Measurements from ENCODE around the gene LPGAT1. TPM values are rescaled to one million over a fixed set of nuclear protein-coding genes. Genes with fewer than 3 reads are reported as not detected.
"Not testable (repeated sequence)": the region's sequence is repeated elsewhere in the genome, so short reads cannot be mapped to it uniquely, and the experiment has no call there.

Gene LPGAT1
- total RNA-seq, 1 experiment from 2014 or later: 32.4 TPM

DNA sequence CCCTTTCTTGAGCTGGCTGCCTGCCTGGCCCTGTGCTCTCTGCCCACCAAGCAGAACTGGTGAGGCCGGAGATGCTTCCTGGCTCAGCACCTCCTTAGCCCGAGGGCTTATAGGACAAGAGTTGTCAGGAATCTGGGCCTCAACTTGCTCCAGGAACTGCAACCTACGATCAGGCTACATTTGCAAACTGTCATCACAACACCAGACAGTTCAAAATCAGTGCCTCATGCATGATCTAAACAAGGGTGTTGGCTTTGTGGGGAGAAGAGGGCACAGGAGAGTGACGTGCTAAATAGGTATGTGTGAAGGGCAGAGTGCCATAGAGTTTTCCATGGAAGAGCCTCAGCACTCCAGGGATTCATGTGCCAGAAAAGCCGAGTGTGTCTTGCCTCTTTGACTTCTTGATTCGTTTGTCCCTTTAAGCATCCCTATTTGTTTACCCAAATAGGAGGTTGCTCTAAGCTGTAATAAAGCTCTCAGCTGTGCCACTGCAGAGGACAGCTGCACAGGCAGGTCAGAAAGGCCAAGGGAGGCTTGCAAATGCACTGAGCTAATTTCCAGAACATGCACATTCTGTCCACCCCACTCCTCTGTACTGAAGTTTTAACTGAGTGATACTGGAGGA lies 125.0 kb downstream of the LPGAT1 start:
- DNase-seq (ENCODE audit: low read depth): peak; percentile 69

DNA sequence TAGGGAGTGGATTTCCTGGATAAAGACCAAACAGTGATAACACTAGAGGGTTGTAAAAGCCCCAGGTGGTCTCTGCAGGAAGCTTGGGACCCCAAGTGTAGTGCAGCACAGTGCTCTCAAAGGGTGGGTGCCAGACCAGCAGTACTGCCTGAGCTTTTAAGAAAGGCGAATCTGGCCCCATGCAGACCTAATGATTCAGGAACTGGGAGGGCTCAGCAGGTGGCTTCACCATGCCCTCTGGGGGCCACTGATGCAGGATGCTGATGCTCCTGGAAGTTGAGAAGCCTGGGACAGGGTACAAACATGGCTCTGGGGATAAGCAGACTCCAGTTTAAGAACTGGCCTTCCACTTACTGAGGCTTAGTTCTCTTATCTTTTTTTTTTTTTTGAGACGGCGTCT lies 126.0 kb downstream of the LPGAT1 start:
- DNase-seq (ENCODE audit: low read depth): no peak

DNA sequence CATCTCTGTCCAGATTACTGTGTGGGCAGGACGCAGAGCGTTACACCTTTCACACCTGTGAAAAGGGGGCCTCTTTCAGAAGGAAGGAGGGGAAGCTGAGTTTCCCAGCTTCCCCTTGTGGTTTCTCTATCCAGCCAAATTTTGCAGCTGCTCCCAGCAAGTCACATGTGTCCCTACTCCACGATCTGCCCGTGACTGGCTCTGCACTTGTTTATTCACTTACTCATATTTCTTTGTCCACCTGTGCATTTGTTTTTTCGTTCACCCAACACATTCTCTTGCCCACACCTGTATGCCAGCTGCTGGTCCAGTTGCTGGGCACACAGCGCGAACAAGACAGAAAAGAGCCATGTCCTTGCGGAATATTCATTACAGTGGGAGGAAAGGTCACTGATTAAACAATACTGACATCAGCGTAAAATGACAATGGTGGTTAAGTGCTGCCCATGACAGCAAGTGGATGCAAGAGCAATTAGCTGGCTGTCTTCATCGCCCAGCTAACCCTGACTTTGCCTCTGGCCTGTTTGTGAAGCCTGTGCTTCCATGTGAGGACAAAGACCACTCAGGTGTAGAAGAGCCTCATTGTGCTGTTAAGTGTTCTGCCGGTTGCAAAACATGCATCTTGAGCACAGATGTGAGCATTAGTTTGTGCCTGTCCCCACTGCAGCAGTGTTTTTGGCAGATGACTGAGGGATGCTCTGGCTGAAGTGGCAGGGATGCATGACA lies 126.6 kb downstream of the LPGAT1 start:
- peak; percentile 25 for DNase-seq (ENCODE audit: low read depth)

DNA sequence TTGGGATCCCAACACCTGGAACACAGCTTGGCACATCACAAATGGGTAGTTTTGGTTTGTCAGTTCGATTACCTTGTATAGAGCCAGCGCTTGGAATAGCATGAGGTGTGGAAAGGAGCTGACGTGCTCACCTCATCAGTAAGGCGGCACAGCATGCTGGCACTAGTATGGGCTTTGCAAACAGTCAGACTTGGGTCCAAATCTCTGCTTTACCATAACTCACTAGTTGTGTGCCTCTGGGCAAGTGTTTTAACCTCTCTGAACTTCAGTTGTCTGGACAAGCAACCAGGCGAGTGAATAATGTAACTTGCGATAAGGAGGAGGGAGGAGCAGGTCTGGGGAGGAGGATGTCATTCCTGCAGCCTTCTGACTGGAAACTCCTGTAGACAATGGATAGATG lies 128.8 kb downstream of the LPGAT1 start:
- no peak for DNase-seq (ENCODE audit: low read depth)

DNA sequence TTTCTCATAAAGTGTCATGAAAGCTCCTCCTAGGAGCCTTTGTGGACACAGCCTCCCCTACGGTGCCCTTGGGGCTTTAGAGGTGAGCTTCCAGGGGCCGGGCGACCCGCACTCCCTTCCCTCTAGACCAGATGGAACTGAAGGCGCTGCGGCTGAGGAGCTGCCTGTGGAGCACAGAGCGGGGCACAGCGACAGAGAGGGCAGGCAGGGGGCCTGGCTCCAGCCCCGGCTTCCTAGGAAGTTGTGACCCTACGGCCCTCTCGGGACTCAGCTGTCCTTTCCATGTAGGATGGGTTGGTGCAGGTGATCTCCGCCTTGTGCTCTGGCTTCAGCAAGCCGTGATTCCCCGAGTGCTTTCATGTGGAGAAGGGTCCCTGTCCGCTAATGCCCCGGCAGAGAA lies 131.5 kb downstream of the LPGAT1 start:
- DNase-seq (ENCODE audit: low read depth): no peak

DNA sequence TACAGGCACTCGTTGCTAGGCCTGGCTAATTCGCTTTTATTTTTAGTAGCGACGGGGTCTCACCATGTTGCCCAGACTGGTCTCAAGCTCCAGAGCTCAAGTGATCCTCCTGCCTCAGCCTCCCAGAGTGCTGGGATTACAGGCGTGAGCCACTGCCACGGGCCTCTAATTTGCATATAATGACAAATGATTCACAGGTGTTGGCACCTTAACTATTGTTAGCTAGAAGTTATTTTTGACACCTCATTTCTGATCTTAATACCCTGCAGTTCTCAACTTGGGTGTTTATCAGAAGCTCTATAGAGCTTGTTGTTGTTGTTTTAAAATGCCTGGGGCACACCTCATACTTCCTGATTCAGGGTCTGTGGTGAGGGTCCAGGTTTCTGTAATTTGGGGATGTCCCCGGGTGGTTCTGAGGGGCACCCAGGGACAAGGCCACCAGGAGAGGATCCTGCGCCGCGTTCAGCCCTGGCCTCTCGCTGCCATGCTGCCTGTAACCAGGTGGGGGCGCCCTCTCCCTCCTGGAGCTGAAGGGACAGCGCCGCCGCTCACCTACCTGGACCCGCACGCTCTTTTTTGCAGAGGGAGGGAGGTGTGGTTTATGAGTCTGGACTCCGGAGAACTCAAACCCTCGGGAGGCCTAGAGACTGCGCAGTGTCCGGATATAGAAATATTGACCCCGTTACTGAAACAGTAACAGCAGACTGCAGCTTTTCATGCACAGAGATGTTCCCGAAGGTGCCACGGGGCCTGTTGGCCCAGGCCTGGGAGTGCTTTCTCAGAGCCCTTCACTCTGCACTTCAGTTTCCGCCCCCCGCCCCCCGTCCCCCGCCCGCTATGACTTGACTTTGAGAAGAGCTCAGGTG lies 132.2 kb downstream of the LPGAT1 start:
- peak; percentile 19 for DNase-seq (ENCODE audit: low read depth)

DNA sequence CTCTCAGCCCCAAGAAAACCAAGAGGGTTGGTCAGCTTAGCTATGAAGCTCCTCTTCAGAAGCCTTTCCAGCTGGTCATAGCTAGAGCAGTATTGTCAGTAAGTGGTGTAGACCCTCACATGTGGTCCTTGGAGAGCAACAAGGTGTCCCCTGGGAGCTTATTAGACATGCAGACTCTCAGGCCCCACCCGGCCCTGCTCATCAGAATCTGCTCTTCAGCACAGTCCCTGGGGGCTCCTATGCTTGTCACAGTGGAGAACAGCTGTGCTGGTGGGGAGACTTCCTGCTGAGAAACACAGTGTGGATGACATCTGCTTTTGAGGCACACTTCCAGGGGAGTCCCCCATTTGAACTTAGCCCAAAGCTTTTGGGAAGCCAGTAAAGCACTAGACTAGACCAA lies 133.2 kb downstream of the LPGAT1 start:
- peak; percentile 63 for DNase-seq (ENCODE audit: low read depth)

DNA sequence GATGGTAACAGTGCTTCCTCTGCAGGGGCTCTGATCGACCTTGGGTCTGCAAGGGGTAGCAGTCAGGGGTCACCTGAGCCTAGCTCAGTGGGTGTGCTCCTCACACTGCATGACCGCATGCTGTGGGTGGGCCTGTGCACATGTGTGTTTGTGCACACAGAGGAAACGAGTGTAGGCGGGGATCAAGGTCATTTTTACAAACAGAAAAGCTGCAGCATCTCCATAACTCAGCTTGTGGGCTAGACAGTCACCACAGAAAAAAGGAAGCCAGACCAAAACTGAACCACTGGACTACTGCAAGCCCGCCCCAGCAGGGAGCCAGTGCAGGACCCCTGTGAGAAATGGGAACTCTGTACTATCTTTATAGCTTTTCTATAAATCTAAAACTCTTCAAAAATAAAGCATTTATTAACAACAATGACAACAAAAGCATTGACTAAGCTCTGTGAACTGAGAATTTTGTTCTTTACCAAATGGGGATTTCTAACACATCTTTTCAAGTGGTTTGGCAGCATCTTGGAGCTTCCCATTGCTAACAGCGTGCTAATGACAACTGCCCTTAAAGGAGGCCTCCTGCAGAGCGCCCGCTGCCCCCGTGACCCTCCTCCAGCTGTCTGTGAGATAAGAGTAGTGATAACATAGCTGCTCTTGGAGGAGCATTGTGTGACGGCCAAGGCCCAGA lies 135.3 kb downstream of the LPGAT1 start:
- no peak for DNase-seq (ENCODE audit: low read depth)

DNA sequence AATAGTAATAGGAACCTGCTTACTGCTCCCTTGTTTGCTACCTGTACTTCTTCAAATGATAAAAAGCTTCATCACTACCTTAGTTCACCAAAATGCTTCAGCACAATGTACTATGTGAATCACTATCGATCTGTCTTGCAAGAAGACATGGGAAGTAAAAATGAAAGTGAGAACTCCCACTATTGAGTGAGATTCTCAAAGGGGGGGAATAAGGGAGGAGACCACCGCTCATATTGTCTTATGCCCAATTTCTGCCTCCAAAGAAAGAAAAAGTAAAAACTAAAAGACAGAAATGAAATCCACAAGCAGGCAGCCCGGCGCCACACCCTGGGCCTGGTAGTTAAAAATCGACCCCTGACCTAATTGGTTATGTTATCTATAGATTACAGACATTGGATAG lies 136.7 kb downstream of the LPGAT1 start:
- DNase-seq (ENCODE audit: low read depth): not testable (repeated sequence)

Other genes with a start within 250 kb of the LPGAT1 start
- 54.4 and 54.9 TPM in 2 replicates for gene NEK2, start 155.1 kb downstream of the LPGAT1 start, total RNA-seq (2014; rRNA removed)
- gene INTS7, start 204.8 kb upstream of the LPGAT1 start, total RNA-seq (2014; rRNA removed): 15.0 and 17.7 TPM in 2 replicates
- 38.5 and 40.1 TPM in 2 replicates for gene DTL, start 205.0 kb upstream of the LPGAT1 start, total RNA-seq (2014; rRNA removed)